Smooth muscle cell (in vitro differentiated cells): ENCODE measurements around the gene COL23A1. TPM values are rescaled to one million over a fixed set of nuclear protein-coding genes. Genes with fewer than 3 reads are reported as not detected.

Source experiments
- DNase-seq: peaks from one replicate; lab custom pipeline; 2025; ENCODE audit not compliant: unreplicated experiment; lab: John Stamatoyannopoulos, UW
- H2AFZ ChIP-seq: fragments of 200-600 bp; sonication (generic); 2 replicates; pipeline ENCODE4 v1.6.0; 2016; ENCODE audit warnings: antibody characterized with exemption, low read depth, mild to moderate bottlenecking
- H3F3A ChIP-seq: fragments of 200-600 bp; sonication (generic); 2 replicates; pipeline ENCODE4 v1.6.0; 2017; ENCODE audit warnings: antibody characterized with exemption, low read depth
- H3K27ac ChIP-seq: fragments of 200-600 bp; sonication (generic); 2 replicates; pipeline ENCODE4 v1.5.1; 2016; ENCODE audit warnings: low read depth, mild to moderate bottlenecking
- H3K27me3 ChIP-seq: fragments of 200-600 bp; sonication (generic); 2 replicates; pipeline ENCODE4 v1.6.1; 2016; ENCODE audit warnings: low read depth, mild to moderate bottlenecking
- H3K36me3 ChIP-seq: fragments of 200-600 bp; sonication (generic); 2 replicates; pipeline ENCODE4 v1.5.1; 2016; ENCODE audit warnings: low read depth
- H3K4me1 ChIP-seq: fragments of 200-600 bp; sonication (generic); 2 replicates; pipeline ENCODE4 v1.5.1; 2016; ENCODE audit warnings: low read depth
- H3K4me2 ChIP-seq: fragments of 200-600 bp; sonication (generic); 2 replicates; pipeline ENCODE4 v1.6.0; 2016; ENCODE audit warnings: mild to moderate bottlenecking
- H3K4me3 ChIP-seq: fragments of 200-600 bp; sonication (generic); 2 replicates; pipeline ENCODE4 v1.5.1; 2016; ENCODE audit warnings: mild to moderate bottlenecking
- H3K79me2 ChIP-seq: fragments of 200-600 bp; sonication (generic); 2 replicates; pipeline ENCODE4 v1.6.0; 2016; ENCODE audit warnings: low read depth, mild to moderate bottlenecking
- H3K9ac ChIP-seq: fragments of 200-600 bp; sonication (generic); 2 replicates; pipeline ENCODE4 v1.6.0; 2016; ENCODE audit warnings: low read depth
- H3K9me3 ChIP-seq: fragments of 200-600 bp; sonication (generic); replicated peaks from 2 replicates; pipeline ENCODE4 v1.5.1; 2016; ENCODE audit warnings: low read depth
- H4K20me1 ChIP-seq: fragments of 200-600 bp; sonication (generic); 2 replicates; pipeline ENCODE4 v1.6.0; 2016; ENCODE audit warnings: low read depth
- CTCF ChIP-seq: fragments of 200-600 bp; sonication (generic); IDR thresholded peaks from 2 replicates; pipeline ENCODE4 v1.5.1; 2017; ENCODE audit warnings: borderline replicate concordance, mild to moderate bottlenecking, antibody characterized with exemption; ENCODE audit not compliant: insufficient read depth, poor library complexity, severe bottlenecking
- WGBS: methylation state at CpG from one replicate; pipeline ENCODE4 v1.1.7; 2016; ENCODE audit warnings: low lambda C conversion rate; 5-methylcytosine and 5-hydroxymethylcytosine counted together
- polyA plus RNA-seq: library from polyadenylated mRNA; unstranded; fragments of >200 nt; fragmentation: Nextera tagmentation; extraction: Ambion mirVana; gene quantifications from 2 replicates; pipeline ENCODE4 v1.2.1, GENCODE V29; 2016
- total RNA-seq: library from RNA; depleted of rRNA; stranded (reverse); fragments of >200 nt; gene quantifications from 2 replicates; pipeline ENCODE4 v1.2.3, GENCODE V29; 2014

COL23A1 gene
- total and polyA plus RNA-seq, 2 experiments from 2014 or later, result 5.3 to 27.4 TPM

GRCh38 chr5:178272591-178272990, 317.6 kb downstream of the COL23A1 start:
- H3K79me2 ChIP-seq, result no peaks in the 10 kb centered on the region
- no peaks in the 10 kb centered on the region for H3K9me3 ChIP-seq
- no peaks in the 10 kb centered on the region for H4K20me1 ChIP-seq
- DNase-seq, result no peak
- H3K36me3 ChIP-seq, result no peaks in the 10 kb centered on the region
- H3K4me2 ChIP-seq, result no peak overlapping the region
- no peaks in the 10 kb centered on the region for H3K4me1 ChIP-seq
- H3K4me3 ChIP-seq, result no peak overlapping the region
- no peaks in the 10 kb centered on the region for H3K27me3 ChIP-seq
- no peak for TF ChIP-seq CTCF
- H3K9ac ChIP-seq, result no peak overlapping the region
- no peak overlapping the region for H3K27ac ChIP-seq
- no peak overlapping the region for H2AFZ ChIP-seq
- WGBS, result 97% methylated on average over 9 of the region's 9 CpGs
- no peaks in the 10 kb centered on the region for H3F3A ChIP-seq

GRCh38 chr5:178271726-178272479, 318.3 kb downstream of the COL23A1 start:
- no peaks in the 10 kb centered on the region for H3K4me1 ChIP-seq
- H3F3A ChIP-seq, result no peaks in the 10 kb centered on the region
- H3K4me2 ChIP-seq, result no peak overlapping the region
- H3K4me3 ChIP-seq, result no peak overlapping the region
- no peak overlapping the region for H3K27ac ChIP-seq
- no peaks in the 10 kb centered on the region for H3K36me3 ChIP-seq
- H3K27me3 ChIP-seq, result no peaks in the 10 kb centered on the region
- no peaks in the 10 kb centered on the region for H3K9me3 ChIP-seq
- whole genome bisulfite sequencing, result 90% methylated on average over 22 of the region's 24 CpGs
- no peak overlapping the region for H3K9ac ChIP-seq
- H4K20me1 ChIP-seq, result no peaks in the 10 kb centered on the region
- H2AFZ ChIP-seq, result no peak overlapping the region
- no peak for TF ChIP-seq CTCF
- no peaks in the 10 kb centered on the region for H3K79me2 ChIP-seq
- no peak for DNase-seq

- H3K9me3 ChIP-seq, result no peaks in the 10 kb centered on the region
- no peak overlapping the region for H3K27ac ChIP-seq
- no peaks in the 10 kb centered on the region for H4K20me1 ChIP-seq
- H3K27me3 ChIP-seq, result no peaks in the 10 kb centered on the region
- no peak for TF ChIP-seq CTCF
- no peak for DNase-seq
- no peak overlapping the region for H3K4me2 ChIP-seq
- H3K79me2 ChIP-seq, result no peaks in the 10 kb centered on the region
- no peak overlapping the region for H3K4me3 ChIP-seq
- no peak overlapping the region for H2AFZ ChIP-seq
- 97% methylated on average over 4 of the region's 4 CpGs for WGBS
- no peaks in the 10 kb centered on the region for H3K36me3 ChIP-seq
- no peaks in the 10 kb centered on the region for H3F3A ChIP-seq
- no peaks in the 10 kb centered on the region for H3K4me1 ChIP-seq
- H3K9ac ChIP-seq, result no peak overlapping the region
These were observed 319.0 kb downstream of the COL23A1 start for GRCh38 chr5:178271231-178271630.

- no peak for TF ChIP-seq CTCF
- Histone ChIP-seq H3K4me3 (no peak overlapping the region), H3K4me2 (no peak overlapping the region), H3K9ac (no peak overlapping the region), H2AFZ (no peak overlapping the region), H3K27me3 (no peaks in the 10 kb centered on the region), H3K9me3 (no peaks in the 10 kb centered on the region), H3F3A (no peaks in the 10 kb centered on the region), H3K36me3 (no peaks in the 10 kb centered on the region), H3K4me1 (no peaks in the 10 kb centered on the region), H3K27ac (no peak overlapping the region), H3K79me2 (no peaks in the 10 kb centered on the region), H4K20me1 (no peaks in the 10 kb centered on the region)
- WGBS, result 94% methylated on average over 1 of the region's 1 CpG
- DNase-seq, result no peak
These were observed 320.7 kb downstream of the COL23A1 start for GRCh38 chr5:178269499-178269898.
